HG03175 (cell line): ENCODE data around the gene MAGEF1.

Experiments
- ATAC-seq: cut with Tn5 transposase; IDR thresholded peaks from one replicate; pipeline ENCODE4 v1.9.1; 2021; ENCODE audit warnings: mild to moderate bottlenecking, moderate library complexity; ENCODE audit not compliant: unreplicated experiment

Gene MAGEF1

GRCh38 chr3:184727357-184728009 lies 15.6 kb upstream of the MAGEF1 start:
- ATAC-seq: no peak

- no peak for ATAC-seq
These were observed 14.6 kb upstream of the MAGEF1 start for GRCh38 chr3:184726497-184726896.

- no peak for ATAC-seq
These were observed 13.4 kb upstream of the MAGEF1 start for GRCh38 chr3:184725176-184725719.

GRCh38 chr3:184724699-184725098 lies 12.8 kb upstream of the MAGEF1 start:
- ATAC-seq: no peak

GRCh38 chr3:184719709-184720108 lies 7.8 kb upstream of the MAGEF1 start:
- ATAC-seq: no peak

- no peak for ATAC-seq
These were observed 6.6 kb upstream of the MAGEF1 start for GRCh38 chr3:184718431-184718830.

- no peak for ATAC-seq
These were observed 5.6 kb upstream of the MAGEF1 start for GRCh38 chr3:184717399-184717983.

- no peak for ATAC-seq
These were observed 4.9 kb upstream of the MAGEF1 start for GRCh38 chr3:184716622-184717398.

- ATAC-seq: no peak
These were observed 4.2 kb upstream of the MAGEF1 start for GRCh38 chr3:184715943-184716621.

- ATAC-seq: no peak
These were observed 1.7 kb upstream of the MAGEF1 start for GRCh38 chr3:184713521-184713920.

GRCh38 chr3:184713040-184713355 lies 1.1 kb upstream of the MAGEF1 start:
- no peak for ATAC-seq

GRCh38 chr3:184712248-184713039 lies 580 bp upstream of the MAGEF1 start:
- ATAC-seq: peak; percentile 22

- ATAC-seq: peak; percentile 57
These were observed 883 bp downstream of the MAGEF1 start for GRCh38 chr3:184710870-184711492.

GRCh38 chr3:184703657-184704056 lies 8.2 kb downstream of the MAGEF1 start:
- ATAC-seq: no peak

GRCh38 chr3:184700759-184701158 lies 11.1 kb downstream of the MAGEF1 start:
- ATAC-seq: no peak

GRCh38 chr3:184697845-184698244 lies 14.0 kb downstream of the MAGEF1 start:
- ATAC-seq: no peak

- no peak for ATAC-seq
These were observed 15.2 kb downstream of the MAGEF1 start for GRCh38 chr3:184696697-184697096.

- no peak for ATAC-seq
These were observed 17.1 kb downstream of the MAGEF1 start for GRCh38 chr3:184694716-184695115.

- ATAC-seq: no peak
These were observed 17.7 kb downstream of the MAGEF1 start for GRCh38 chr3:184694133-184694665.
